Erythroblast (primary cell): ENCODE data around the gene HNF1B.

ENCODE experiments used
- DNase-seq, 2 experiments: peaks; one replicate each; lab custom pipeline; 2025; lab: John Stamatoyannopoulos, UW
- GATA1 ChIP-seq: IDR thresholded peaks from 2 replicates; pipeline ENCODE4 v1.6.1; 2011; ENCODE audit warnings: low read depth, mild to moderate bottlenecking, control low read depth, low read length, moderate library complexity
- POLR2A ChIP-seq: IDR thresholded peaks from 2 replicates; pipeline ENCODE4 v1.6.1; 2011; ENCODE audit warnings: mild to moderate bottlenecking, low read length

HNF1B gene

DNA sequence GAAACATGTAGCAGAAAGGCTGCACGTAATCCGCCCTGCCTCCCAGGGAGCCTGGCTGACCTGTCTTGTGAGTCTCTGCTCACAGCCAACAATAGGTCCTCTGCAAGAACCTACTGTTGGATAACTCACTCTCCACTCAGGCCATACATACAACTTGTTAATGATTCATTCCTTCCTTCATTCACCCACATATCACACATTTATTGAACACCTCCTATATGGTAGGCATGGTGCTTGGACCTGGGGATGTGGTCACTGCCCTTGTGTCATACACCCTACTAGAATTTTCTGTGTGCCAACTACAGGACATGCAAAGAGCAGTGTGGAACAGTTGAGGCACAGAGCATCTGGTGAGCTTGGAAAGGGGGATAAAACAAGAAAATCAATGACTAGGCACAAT, 28.1 kb upstream of the HNF1B start:
- no peak for DNase-seq
- TF ChIP-seq GATA1 (no peak), POLR2A (no peak)

DNA sequence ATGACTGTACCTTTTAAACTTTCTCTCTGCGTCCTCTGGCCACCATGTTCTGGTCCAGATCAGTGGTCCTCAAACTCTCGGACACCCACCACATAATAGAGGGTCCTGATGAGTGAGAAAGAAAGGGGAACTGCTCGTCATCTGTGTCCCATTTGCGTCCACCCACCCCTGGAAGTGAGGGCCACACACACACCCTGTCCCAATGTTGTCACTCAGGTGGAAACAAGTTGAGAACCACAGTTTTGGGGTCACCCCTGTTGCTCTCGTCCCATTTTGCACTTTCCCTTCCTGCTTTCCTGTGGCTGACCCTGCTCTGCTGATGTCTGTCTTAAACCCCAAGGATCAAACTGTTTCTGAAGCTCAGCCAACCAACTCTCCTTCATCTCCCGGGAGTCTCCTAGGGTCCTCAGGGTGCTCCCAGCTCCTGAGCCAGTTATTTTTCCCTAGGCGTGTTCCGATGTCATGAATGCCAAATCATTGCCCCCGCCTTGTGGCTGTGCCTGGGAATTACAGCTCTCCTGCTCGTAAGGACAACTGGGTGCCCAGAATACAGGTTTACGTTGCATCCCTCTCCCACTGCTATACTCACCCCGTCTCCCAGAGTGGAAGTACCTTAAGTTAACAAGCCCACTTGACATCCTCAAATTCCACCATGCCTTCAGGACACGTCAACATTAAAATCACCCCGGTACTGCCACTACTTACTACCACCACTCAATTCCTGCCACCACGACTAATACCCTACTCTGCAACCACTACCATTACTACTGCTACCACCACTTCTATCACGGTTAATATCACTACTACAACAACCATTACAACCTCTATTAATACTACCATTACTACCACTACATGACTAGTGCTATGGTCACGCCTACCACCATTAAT, 26.0 kb upstream of the HNF1B start:
- TF ChIP-seq POLR2A (no peak), GATA1 (no peak)
- DNase-seq = peak; percentile 50 to 73

DNA sequence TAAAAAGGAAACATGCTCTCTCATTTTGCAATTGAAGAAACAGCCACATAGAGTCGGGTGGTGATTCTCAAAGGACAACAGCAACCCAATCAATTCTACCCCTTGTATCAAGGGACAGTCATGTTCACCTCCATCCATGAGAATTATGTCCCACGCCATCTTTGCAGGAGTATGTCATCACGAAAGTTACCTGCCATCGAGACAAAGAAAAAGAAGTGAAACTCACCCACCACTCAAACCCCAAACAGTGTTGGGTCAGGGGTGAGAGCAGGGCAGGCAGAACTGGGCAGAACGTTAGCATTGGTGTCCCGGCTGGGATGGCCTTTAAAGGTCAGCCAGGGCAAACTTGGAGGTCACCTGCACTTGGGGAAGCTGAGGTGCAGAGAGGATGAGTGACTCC, 24.2 kb upstream of the HNF1B start:
- no peak for DNase-seq

DNA sequence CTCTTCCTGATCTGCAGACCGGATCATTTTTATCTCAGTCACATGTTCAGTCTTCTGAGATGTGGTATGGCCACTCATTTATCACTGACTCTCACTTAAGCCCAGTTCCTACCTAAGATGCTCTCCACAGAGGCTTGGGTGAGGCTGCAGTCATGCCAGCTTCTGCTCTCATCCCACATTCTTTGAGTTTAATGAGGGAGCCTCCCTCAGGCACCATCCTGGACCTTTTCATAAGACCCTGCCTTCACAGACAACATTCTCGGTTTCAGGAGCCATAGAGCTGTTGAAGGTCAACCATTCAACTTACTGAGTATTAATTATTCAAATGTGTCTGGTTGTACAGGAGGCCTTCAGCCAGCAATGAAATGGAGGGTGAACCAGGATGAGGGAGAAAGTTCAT, 23.6 kb upstream of the HNF1B start:
- no peak for DNase-seq
- TF ChIP-seq POLR2A = no peak

More for the DNA sequence above, 24.2 kb upstream of the HNF1B start:
- TF ChIP-seq POLR2A = no peak
- TF ChIP-seq GATA1 = no peak

DNA sequence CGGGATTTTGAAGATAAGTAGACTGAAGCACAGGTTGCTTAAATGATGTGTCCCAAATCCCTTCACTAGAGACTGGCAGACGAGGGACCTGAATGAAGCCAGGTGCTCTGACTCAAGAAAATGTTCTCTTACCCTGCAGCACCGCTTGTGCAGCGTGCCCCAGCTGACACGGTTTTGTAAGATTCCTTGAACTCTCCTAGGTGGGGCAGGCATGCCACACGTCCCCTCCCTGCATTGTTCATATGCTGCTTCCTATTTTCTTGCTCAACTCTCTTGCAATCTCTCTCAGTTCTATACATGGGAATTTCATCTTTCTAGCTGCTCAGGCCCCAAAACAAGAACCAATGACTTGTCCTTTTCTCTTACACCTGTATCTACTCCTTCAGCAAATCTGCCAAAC, 22.1 kb upstream of the HNF1B start:
- TF ChIP-seq GATA1 (no peak), POLR2A (no peak)
- DNase-seq = no peak

DNA sequence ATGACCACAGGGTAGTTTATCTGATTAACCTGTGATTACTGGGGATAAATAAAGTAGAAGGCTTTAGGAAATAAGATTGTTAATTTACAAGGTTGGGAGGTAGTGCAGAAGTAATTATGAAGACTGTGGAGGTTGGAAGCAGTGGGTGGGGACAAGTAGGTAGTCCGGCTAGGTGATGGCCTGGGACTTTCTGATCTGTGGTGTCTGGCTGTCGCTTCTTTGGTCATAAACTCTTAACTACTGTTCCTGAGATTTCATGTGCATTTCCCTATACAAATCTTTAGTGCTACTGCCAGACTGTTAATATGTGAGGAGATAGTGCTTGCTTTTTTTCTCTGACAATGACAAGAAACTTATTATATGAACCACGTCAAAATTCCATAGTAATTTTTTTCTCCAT, 19.5 kb upstream of the HNF1B start:
- no peak for DNase-seq
- no peak for TF ChIP-seq GATA1
- TF ChIP-seq POLR2A = no peak

DNA sequence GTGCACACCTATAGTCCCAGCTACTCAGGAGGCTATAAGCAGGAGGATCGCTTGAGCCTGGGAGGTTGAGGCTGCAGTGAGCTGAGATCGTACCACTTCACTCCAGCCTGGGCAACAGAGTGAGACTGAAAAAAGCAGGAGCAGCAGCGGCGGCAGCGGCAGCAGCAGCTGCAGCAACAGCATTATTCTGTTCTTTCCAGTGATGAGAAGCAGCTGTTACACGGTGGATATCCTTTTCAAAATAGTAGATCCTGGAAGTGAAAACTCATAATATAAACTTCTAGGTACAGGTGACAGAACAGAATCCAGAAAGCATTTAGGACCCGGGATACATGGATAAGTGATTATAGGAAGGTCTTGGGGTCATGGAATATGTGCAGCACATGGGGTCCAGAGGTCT, 17.8 kb upstream of the HNF1B start:
- DNase-seq = no peak
- no peak for TF ChIP-seq GATA1
- no peak for TF ChIP-seq POLR2A

DNA sequence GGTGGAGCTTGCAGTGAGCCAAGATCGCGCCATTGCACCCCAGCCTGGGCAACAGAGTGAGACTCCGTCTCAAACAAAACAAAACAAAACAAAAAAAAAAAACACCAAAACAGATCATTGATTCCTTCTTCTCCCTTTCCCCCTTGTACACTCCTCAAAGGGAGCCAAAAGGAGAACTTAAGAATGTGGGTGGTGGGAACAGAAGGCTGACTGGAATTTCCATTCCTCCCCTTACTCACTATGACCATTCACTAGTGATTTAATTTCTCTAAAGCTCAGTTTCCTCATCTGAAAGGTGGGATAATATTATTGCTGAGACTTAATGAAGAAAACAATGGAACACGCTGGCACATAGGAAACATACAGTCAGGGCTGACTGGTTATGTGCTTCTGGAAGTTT, 17.1 kb upstream of the HNF1B start:
- no peak for TF ChIP-seq GATA1
- no peak for TF ChIP-seq POLR2A
- DNase-seq = no peak

DNA sequence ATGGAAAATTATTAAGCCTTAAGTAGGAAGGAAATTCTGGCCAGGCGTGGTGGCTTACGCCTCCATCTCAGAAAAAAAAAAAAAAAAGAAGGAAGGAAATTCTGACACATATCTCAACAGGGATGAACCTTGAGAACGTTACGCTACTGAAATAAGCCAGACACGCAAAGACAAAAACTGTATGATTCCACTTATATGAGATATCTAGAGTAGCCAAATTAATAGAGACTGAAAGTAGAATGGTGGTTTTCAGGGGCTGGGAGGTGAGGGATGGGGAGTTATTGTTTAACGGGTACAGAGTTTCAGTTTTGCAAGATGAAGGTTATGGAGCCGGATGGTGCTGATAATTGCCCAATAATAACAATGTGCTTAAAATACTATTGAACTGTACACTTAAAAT, 16.2 kb upstream of the HNF1B start:
- no peak for DNase-seq
- TF ChIP-seq GATA1 = no peak
- no peak for TF ChIP-seq POLR2A

DNA sequence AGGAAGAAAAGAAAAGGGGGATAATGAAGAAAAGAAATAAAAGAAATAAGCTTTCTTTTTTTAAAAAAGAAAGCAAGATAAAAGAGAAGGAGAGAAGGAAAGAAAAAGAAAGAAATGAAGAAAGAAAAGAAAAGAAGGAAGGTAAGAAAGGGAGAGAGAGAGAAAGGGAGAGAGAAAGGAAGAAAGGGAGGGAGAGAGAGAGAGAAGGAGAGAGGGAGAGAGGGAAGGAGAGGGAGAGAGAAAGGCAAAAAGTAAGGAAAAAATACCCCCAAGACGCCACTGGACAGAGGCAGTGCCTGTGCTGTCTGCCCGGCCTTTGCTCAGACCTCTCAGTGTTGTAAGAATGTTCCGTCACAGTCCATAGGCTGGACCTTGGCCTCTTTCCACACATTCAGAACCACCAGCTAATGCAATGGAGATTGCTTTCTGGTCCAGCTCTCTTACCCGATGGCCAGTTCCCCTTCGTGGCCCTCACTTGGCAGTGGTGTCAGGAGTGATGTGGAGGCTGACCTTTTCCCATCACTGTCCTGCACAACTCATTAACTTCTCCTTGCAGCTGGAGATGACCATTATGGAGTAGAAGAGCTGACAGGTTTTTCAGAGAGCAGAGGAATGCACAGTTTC, 14.3 kb upstream of the HNF1B start:
- no peak for DNase-seq
- TF ChIP-seq GATA1 (no peak), POLR2A (no peak)

DNA sequence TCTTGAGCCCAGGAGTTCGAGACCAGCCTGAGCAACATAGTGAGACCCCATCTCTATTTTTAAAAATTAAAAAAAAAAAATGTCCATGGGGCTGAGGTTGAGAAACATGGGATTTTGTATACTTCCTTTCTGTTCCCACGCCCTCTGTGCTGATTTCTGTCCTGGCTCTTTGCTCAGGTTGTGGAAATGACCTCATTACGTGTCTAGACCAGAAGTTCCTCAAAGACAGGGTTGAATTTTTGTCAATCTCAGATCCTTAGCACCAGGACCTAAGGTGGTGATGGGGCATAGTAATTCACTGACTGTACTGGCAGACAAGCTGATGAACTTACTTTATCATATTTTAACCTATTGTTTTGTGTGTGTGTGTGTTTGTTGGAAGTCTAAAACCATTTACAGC, 11.2 kb upstream of the HNF1B start:
- DNase-seq = no peak
- TF ChIP-seq POLR2A (no peak), GATA1 (no peak)

DNA sequence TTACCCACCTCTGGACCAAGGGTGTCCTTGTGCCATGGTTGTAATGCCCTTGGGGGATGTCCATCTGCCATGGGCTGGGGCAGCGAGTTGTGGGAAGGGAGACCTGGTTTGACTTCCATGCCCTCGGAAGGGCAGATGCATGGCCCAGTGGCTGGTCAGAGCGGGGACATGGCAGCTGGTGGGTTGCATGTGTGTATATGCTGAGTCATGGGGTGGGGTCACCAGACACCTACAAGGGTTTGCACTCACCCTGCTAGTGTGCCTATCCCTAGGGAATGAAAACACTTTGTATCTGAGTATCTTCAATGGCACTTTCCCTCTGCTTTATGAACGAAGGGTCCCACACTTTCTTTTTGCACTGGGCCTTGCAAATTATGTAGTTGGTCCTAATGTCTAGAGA, 10.6 kb upstream of the HNF1B start:
- no peak for TF ChIP-seq GATA1
- TF ChIP-seq POLR2A = no peak
- peak in 1 of 2 experiments; percentile 11 for DNase-seq

DNA sequence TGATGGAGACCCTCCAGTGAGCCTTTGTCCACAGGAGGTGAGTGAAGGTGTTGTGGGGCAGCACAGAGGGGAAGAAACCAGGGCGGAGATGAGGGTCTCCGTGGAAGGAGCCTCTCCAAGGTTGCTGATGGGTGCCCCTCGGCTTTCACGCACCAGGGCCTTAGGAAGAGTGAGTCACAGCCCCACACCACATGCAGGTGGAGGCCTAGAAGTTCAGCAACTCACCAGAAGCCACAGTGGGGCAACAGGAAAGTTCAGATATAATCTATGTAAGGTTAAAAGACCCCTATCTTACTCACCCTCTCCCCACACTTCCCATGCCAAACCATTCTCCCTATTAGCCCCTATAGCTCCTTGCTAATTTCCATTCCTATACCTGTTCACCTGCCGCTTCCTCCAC, 9.5 kb upstream of the HNF1B start:
- TF ChIP-seq POLR2A (no peak), GATA1 (no peak)
- DNase-seq = no peak

DNA sequence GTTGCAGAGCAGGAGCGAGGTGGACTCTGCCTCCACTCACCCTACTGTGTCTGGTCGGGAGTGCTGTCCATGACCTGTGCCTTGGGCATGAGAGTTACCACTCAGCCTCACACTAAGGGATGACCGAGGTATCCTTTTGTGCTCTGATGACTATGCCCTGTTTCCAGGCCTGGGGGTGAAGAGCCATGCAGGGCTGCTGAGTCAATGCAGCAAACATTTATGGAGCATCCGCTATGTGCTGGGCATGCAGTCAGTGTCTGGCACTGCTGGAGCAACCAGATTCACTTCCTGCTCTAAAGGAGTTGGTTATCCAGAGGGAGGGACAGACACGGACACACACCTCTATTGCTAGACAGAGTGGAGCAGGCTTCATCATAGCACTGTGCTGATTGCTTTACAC, 7.6 kb upstream of the HNF1B start:
- TF ChIP-seq POLR2A (no peak), GATA1 (no peak)
- no peak for DNase-seq

DNA sequence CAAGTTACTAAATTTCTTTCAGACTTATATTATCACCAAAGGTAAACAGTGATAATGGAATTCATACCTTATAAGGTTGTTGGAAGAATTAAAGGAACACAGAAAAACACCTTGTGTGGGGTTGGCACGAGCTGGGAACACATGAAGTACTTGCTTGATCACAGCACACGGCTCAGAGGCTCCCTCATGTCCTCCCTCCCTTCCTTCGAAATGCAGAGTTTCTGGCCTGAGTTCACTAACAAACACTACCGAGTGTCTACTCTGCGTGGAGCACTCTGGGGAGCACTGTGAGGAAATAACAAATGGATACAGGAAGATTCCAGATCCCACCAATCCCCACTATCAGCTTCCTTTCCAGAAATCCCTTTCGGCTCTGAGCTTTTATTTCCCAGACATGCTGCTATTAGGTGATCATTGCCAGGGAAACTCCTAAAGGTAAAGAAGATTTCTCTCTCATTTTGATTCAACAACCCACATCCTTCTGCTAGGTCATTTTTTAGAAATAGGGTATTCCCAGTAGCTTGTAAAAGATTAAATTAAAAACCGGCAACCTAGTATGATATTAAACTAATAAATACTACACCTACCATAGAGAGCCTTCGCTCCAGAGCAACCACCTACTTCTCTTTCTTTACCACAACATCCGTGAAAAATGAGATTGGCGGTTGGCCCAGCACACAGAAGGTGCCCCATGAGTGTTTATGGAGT, 6.1 kb upstream of the HNF1B start:
- TF ChIP-seq GATA1 (no peak), POLR2A (no peak)
- DNase-seq = no peak

DNA sequence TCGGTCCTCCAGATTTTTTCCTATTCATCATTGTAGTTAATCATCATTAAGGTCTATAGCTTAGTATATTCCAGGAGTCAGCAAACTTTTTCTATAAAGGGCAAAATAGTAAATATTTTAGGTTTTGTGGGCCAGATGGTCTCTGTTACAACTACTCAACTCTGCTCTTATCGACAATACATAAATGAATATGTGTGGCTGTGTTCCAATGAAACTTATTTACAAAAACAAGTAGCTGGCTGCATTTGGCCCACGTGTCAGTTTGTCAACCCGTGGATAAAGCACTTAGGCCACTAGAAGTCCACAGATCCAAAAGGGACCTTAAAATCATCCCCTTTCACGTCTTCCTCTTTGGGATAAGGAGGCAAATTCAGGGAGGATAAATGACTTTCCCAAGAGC, 5.4 kb upstream of the HNF1B start:
- DNase-seq = no peak
- no peak for TF ChIP-seq GATA1
- no peak for TF ChIP-seq POLR2A
